ENCODE results near the gene PLPP6.

- no peak for TF ChIP-seq CCAR2 (optimal IDR thresholded peaks at IDR 0.05; ENCODE audit: low read depth, low read length)
- TF ChIP-seq POLR2A (IDR thresholded peaks at IDR 0.05; ENCODE audit: insufficient read depth in 1 of 2, low read depth in 2 of 2, low read length in 2 of 2) = no peak
Observed at GRCh38 chr9:4686584-4686983, 24.5 kb downstream of the PLPP6 start.

Measured in HepG2 (cell line).